ENCODE measurements around the gene SLTM.
"Not testable (repeated sequence)": the region's sequence is repeated elsewhere in the genome, so short reads cannot be mapped to it uniquely, and the experiment has no call there.

The SLTM gene

DNA sequence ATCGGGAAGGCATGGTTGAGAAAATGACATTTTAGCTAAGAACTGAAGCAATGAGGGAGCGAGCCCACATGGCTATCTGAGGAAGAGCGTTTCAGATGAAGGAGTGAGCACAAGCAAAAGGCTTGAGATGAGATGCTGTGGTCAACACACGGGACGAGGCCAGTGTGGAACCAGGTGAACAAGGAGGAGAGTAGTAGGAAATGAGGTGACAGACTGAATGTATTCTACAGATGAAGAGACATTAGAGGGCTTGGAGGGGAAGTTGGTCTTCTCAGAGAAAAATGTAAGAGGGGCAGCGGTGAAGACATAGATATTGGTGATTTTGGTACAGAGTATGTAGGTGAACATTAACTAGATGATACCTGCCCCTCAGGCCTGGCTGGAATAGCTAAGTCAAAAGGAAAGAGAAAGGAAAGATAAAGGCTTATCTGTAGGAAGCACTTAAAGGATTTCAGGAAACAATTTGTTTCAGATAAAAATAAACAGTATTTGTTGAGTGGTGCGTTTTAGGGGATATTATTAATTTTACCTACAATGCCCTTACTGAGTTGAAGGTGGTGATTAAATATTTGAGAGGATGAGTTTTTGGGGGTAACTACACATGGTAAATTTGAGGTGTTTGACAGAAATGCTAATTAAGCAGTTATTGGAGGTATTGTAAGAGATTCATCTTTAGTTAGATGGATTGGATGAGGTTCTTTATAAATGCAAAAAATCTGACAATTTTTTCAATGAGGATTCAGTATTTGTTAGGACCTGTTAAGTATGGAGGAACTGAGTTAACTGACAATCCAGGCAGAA, 57.0 kb downstream of the SLTM start:
- DNase-seq (ENCODE audit: low read depth in 2 of 2): no peak

DNA sequence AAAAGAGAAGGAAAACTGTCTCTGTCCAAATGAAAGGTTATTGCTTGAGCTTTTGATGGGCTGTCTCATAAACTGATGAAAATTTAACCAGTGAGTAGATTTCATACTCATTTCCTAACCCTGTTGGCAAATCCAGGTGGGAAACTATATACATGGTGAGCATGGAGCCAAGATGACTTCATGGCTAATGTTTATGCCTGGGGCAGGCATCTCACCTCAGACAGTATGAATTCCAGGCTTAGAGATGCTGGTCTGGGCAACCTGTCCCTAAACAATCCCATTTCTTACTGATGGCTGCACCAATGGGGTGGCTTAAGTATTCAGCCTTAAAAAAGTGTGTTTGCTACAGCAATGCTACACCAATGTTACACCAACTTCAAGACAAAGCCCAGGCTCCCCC, 58.1 kb downstream of the SLTM start:
- no peak for DNase-seq (ENCODE audit: low read depth in 2 of 2)

DNA sequence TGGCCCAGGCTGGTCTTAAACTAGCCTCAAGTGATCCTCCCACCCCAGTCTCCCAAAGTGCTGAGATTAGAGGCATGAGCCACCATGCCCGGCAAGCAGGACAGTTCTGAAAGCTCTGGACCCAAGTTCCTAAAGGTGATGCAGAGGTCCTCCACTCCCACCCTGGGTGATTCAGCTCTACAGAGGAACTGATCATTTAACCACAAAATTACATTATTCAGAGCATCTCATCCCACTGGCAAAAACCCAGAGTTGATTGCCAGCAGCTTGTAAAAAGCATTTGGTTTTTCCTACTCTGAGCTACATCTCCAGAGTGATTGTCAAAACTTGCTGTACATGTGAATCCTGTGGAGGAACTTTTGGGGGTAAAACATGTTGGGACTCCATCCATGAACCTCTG, 60.2 kb downstream of the SLTM start:
- no peak for DNase-seq (ENCODE audit: low read depth in 2 of 2)

DNA sequence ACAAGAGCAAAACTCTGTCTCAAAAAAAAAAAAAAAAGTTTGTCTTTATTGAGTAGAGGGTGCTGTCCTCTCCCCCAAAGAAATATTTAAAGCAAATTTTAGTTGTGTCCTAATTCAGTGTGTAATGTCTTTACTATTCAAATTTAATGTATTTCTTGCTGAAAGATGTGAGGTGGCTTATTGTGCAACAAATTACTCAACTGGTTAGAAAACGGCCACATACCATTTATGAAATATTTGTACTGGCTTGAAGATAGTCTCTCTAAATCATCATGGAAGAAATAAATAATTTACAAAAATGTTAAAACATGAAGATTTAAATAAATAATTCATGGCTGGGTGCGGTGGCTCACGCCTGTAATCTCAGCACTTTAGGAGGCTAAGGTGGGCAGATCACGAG, 63.0 kb downstream of the SLTM start:
- no peak for DNase-seq (ENCODE audit: low read depth in 2 of 2)

DNA sequence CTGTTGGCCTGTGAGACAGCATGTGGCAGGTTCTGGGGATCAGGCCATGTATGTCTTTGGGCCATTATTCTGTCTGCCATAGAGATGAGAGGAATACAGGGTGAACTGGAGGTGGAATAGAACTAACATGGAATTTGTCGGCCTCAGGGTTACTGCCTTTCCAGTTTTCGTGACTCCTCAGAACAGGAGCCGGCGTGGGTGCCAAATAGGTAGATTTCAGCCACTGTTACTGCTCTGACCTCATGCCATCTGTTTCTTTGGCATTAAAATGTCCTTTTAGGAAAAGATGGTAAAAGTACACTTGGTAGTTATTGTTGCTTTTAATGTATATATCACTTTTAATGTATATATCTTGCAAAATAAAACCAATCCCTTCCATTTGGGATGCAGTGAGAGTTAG, 65.6 kb downstream of the SLTM start:
- no peak for DNase-seq (ENCODE audit: low read depth in 2 of 2)

DNA sequence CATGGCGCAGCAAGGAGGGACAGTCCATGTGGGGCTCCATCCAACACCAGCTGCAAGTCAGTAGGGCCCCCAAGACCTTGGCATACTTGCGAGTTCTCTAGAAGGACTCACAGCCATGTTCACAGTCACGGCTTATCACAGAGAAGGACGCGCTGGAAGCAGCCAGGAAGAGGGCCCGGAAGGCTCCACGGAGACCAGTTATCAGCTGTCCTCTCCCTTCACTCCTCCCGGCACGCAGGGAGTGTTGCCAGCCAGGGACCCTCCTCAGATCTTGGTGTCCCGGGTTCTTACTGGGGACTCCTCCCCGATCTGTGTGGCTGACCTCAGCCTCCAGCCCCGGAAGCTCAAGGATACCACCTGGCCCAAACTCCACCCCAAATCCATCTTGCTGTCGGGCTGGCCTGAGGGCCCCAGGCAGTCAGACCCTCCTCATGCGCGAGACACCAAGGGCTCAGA, 68.0 kb downstream of the SLTM start:
- no peak for DNase-seq (ENCODE audit: low read depth in 2 of 2)

DNA sequence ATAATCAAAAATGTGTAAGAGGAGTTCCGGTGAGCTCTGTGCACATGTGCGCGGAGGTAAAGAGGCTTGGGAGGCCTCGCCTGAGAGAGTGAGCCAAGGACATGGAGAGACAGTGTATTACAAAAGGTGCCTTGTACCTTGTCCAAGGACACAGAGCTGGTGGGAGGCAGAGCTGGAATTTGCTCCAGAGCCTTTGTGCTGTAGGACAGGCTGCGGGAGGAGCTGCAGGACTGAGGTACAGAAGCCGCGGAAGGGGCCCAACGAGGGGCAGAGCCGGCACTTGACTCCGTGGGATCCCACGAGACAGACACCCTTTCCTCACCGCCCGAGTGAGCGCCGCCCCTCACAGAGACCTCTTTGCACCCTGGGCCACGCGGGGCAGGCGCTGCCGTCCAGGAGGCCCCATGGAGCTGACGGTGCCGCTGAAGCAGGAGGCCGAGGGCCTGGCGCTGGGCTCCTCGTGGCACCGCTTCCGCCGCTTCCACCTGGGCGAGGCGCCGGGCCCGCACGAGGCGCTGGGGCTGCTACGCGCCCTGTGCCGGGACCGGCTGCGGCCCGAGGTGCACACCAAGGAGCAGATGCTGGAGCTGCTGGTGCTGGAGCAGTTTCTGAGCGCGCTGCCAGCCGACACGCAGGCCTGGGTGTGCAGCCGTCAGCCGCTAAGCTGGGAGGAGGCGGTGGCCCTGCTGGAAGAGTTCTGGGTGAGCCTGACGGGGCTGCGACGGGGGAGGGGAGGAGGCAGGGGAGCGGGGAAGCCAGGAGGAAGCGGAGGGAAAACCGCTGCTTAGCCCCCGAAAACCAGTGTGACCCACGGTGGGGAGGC, 68.7 kb downstream of the SLTM start:
- no peak for DNase-seq (ENCODE audit: low read depth in 2 of 2)

DNA sequence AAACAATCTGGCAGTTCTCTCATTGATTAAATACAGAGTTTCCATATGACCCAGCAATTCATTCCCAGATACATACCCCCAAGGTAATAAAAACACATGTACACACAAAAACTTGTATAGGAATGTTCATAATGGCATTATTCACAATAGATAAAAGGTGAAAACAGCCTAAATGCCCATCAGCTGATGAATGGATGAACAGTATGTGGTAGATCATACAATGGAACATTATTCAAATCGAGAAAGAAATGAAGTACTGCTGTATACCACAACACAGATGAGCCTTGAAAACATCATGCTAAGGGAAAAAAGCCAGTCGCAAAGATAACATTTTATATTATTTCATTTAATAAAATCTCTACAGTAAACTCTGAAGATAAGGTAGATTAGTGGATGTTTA, 71.2 kb downstream of the SLTM start:
- no peak for DNase-seq (ENCODE audit: low read depth in 2 of 2)

DNA sequence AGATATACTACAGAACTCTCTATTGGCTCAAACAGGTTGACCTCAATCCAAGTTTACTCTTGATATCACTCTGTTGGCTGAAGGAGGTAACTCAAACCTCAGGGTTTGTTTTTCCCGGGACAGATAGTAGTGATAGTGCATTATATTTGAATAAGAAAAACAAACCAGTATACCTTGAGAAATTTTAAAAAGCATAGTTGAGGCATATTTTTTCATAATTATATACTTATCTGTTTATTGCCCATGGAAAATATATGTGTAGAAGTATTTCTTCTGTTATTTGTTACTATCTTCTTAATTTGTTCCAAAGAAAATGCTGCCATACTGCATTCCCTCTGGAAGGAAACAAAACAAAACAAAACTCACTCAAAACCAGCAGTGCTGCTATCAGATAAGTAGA, 76.9 kb downstream of the SLTM start:
- DNase-seq (ENCODE audit: low read depth in 2 of 2): not testable (repeated sequence)

DNA sequence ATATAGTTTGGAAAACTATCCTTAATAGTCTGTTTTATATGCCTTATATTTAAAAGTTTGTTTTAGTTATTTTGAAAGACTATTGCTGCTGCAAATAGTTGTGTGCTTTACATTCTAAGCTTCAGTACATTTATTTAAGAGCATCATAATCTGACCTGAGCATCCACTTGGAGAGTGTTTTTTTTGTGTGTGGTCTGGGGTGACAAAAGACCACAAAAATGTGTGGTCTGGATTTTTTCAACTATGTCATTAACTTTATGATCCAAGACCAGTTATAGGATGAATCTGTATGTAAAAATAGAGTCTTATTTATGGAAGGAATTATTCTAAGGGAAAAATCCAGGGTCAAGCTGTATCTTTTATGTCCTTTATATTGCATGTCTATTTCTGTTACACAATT, 77.4 kb downstream of the SLTM start:
- no peak for DNase-seq (ENCODE audit: low read depth in 2 of 2)

DNA sequence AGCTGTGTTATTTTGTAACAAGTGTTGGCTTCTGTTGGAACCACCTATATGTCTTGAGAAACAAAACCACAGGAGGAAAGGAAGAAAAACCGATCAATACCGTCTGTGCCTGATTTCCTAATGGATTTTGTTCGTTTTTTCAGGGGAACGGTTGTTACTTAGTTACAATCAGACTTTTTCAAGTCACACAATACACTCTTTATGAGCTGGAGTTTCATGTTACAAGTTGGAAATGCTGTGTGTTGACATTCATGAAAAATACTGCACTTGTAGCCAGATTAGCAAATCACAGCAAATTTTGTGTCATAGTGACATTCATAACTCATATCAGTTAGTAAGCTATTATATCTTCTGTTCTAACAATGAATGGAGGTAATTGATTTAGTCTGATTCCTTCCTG, 78.9 kb downstream of the SLTM start:
- no peak for DNase-seq (ENCODE audit: low read depth in 2 of 2)

DNA sequence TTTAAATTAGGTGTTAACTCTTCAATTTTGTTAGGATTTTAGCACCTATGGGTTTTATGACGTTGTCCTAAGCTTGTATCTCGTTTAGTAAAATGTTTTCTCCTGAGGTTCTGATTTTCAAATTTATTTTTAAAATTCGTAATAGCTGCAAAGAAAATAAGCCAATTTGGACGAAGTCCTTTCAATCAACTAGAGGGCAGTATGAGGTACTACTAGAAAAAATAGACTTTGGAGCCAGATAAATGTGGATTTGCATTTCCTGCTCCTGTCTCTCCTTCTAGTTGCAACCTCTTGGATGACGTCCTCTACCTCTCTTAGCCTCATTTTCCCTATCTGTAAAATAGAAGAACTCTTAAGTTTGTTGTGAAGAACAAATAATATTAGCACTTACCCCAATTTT, 81.1 kb downstream of the SLTM start:
- DNase-seq (ENCODE audit: low read depth in 2 of 2): no peak

DNA sequence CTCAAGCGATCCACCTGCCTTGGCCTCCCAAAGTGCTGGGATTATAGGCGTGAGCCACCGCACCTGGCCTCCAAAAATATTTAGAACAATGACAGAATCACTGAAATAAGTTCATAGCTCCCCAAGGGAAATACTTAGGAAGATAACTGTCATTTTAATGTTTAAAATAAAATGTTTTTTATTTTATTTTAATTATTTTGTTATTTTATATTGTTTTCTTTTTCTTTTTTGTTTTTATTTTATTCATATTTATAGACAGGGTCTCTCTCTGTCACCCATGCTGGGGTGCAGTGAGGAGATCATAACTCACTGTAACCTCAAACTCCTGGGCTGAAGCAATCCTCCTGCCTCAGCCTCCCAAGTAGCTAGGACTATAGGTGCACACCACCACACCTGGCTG, 82.3 kb downstream of the SLTM start:
- DNase-seq (ENCODE audit: low read depth in 2 of 2): not testable (repeated sequence)

DNA sequence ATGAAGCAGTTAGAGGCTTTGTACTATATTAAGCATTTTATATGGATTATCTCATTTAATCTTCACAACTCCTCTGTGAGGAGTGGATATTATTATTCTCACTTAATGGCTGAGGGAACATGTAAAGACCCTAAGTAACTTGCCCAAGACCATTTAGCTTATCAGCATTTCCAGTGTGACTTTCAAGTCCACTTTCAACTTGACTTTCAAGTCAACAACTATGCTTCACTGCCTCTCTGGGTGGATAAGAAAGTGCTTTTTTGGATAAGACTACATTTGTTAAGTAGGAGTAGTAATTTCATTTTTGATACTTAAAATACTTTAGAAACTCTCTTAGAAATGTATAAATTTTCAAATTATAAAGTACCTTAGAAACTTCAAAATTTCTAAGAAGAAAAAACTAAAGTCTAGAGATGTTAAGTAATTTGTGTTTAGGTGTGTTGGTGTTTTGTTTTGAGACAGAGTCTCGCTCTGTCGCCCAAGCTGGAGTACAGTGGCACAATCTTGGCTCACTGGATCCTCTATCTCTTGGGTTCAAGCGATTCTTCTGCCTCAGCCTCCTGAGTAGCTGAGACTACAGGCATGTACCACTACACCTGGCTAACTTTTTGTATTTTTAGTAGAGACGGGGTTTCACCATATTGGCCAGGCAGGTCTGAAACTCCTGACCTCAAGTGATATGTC, 90.6 kb downstream of the SLTM start:
- DNase-seq (ENCODE audit: low read depth in 2 of 2): no peak

DNA sequence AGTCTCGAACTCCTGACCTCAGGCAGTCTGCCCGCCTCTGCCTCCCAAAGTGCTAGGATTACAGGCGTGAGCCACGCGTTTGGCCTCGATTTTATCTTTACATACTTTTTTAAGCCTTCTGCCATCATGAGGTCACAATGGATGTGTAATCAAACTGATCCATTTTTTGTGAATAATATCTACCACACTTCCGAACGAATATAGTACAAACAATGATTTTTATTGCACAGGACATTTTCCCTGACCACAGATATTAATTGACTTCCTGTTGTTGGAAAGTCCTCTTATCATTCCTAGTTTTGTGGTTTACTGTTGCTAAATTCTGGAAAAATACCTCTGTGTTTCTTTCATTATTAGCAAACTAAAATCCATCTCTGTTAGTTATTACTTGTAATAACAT, 93.4 kb downstream of the SLTM start:
- DNase-seq (ENCODE audit: low read depth in 2 of 2): no peak

DNA sequence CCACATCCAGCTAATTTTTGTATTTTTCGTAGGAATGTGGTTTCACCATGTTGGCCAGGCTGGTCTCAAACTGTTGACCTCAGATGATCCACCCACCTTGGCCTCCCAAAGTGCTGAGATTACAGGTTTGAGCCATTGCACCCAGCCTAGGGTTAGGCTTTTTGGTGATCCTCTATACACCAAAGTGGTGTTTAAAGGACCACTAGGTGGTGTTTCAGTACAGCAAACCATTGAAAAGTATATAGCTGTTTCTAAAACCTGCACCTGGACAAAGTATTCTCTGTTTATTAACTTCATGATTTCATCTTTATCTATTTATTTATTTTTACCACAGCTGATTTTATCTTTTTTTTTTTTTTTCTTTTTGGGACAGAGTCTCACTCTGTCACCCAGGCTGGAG, 94.0 kb downstream of the SLTM start:
- no peak for DNase-seq (ENCODE audit: low read depth in 2 of 2)

DNA sequence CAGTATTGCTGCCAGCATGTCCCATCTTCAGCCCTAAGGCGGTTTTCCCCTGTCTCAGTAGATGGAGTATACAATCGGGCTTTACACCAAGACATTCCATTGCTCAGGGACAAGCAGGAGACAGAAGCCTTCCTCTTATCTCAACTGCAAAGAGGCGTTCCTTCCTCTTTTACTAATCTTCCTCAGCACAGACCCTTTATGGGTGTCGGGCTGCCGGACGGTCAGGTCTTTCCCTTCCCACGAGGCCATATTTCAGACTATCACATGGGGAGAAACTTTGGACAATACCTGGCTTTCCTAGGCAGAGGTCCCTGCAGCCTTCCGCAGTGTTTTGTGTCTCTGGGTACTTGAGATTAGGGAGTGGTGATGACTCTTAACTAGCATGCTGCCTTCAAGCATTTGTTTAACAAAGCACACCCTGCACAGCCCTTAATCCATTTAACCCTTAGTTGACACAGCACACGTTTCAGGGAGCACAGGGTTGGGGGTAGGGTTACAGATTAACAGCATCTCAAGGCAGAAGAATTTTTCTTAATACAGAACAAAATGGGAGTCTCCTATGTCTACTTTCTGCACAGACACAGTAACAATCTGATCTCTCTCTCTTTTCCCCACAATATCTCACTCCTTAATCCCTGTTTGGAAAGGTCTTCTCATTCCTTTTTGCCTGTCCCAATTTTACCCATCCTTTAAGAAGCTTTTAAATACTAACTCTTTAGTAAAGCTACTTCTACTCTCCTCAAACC, 99.6 kb downstream of the SLTM start:
- not testable (repeated sequence) for DNase-seq (ENCODE audit: low read depth in 2 of 2)

DNA sequence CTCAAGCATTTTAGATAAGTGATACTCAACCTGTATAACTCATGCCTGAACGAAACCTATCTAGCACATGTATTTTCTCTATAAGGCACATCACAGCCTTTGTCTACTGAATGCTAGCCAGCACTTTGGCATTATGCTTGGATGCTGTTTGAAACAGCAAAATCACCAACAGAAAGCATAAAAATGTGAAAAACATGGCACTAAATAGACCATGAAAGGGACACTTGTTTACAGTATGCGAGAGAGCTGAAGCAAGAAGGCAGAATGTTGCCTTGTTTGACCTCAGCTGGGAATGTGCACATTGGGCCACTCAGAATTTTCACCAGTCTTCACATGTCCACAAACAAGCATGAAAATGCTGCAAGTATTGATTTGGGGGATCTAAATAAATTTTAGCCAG, 102.9 kb downstream of the SLTM start:
- no peak for DNase-seq (ENCODE audit: low read depth in 2 of 2)

Measured in stimulated activated CD8-positive, alpha-beta memory T cell treated with anti-CD3 and anti-CD28 coated beads, Interleukin-15, amount 100 ng/mL, for 4 hours (primary cell).